ENCODE measurements around the gene MICAL3.

The MICAL3 gene

GRCh38 chr22:17964643-17965042, 59.7 kb downstream of the MICAL3 start:
- no peak for DNase-seq (ENCODE audit: low read depth, low spot score)
- TF ChIP-seq CTCF (IDR thresholded peaks at IDR 0.05; ENCODE audit: low read depth, low read length) = no peak
- in situ Hi-C loops (cut with HindIII; ENCODE audit: low sequenced_read_pairs) = no loop called here
- H3K4me3 ChIP-seq (ENCODE audit: low read depth, low read length) = no peak overlapping the region

- DNase-seq (ENCODE audit: low read depth, low spot score) = no peak
- no peak overlapping the region for H3K4me3 ChIP-seq (ENCODE audit: low read depth, low read length)
- TF ChIP-seq CTCF (IDR thresholded peaks at IDR 0.05; ENCODE audit: low read depth, low read length) = no peak
- in situ Hi-C loops (cut with HindIII; ENCODE audit: low sequenced_read_pairs) = no loop called here
These were observed 60.2 kb downstream of the MICAL3 start for GRCh38 chr22:17964156-17964555.

GRCh38 chr22:17963015-17963414, 61.3 kb downstream of the MICAL3 start:
- no peak overlapping the region for H3K4me3 ChIP-seq (ENCODE audit: low read depth, low read length)
- no peak for DNase-seq (ENCODE audit: low read depth, low spot score)
- in situ Hi-C loops (cut with HindIII; ENCODE audit: low sequenced_read_pairs) = no loop called here
- TF ChIP-seq CTCF (IDR thresholded peaks at IDR 0.05; ENCODE audit: low read depth, low read length) = no peak

- no peak for DNase-seq (ENCODE audit: low read depth, low spot score)
- TF ChIP-seq CTCF (IDR thresholded peaks at IDR 0.05; ENCODE audit: low read depth, low read length) = no peak
- in situ Hi-C loops (cut with HindIII; ENCODE audit: low sequenced_read_pairs) = no loop called here
These were observed 62.2 kb downstream of the MICAL3 start for GRCh38 chr22:17962168-17962567.

GRCh38 chr22:17961446-17961729, 63.0 kb downstream of the MICAL3 start:
- in situ Hi-C loops (cut with HindIII; ENCODE audit: low sequenced_read_pairs) = no loop called here
- TF ChIP-seq CTCF (IDR thresholded peaks at IDR 0.05; ENCODE audit: low read depth, low read length) = no peak
- no peak overlapping the region for H3K4me3 ChIP-seq (ENCODE audit: low read depth, low read length)
- no peak for DNase-seq (ENCODE audit: low read depth, low spot score)

More at GRCh38 chr22:17962168-17962567, 62.2 kb downstream of the MICAL3 start:
- H3K4me3 ChIP-seq (ENCODE audit: low read depth, low read length) = no peak overlapping the region

- in situ Hi-C loops (cut with HindIII; ENCODE audit: low sequenced_read_pairs) = no loop called here
- no peak for TF ChIP-seq CTCF (IDR thresholded peaks at IDR 0.05; ENCODE audit: low read depth, low read length)
- H3K4me3 ChIP-seq (ENCODE audit: low read depth, low read length) = no peak overlapping the region
- DNase-seq (ENCODE audit: low read depth, low spot score) = no peak
These were observed 63.5 kb downstream of the MICAL3 start for GRCh38 chr22:17960695-17961445.

Measured in astrocyte of the spinal cord (primary cell).